Epidermal melanocyte (primary cell): ENCODE measurements around the gene TGDS.
A peak's percentile ranks its signal among the peaks of the same experiment; 100 is the strongest.
"Not testable (repeated sequence)": the region's sequence is repeated elsewhere in the genome, so short reads cannot be mapped to it uniquely, and the experiment has no call there.

ENCODE experiments used
- DNase-seq: peaks from one replicate; pipeline ENCODE4 v3.0.0; 2011; ENCODE audit warnings: low spot score; ENCODE audit not compliant: insufficient read length

Gene TGDS

DNA sequence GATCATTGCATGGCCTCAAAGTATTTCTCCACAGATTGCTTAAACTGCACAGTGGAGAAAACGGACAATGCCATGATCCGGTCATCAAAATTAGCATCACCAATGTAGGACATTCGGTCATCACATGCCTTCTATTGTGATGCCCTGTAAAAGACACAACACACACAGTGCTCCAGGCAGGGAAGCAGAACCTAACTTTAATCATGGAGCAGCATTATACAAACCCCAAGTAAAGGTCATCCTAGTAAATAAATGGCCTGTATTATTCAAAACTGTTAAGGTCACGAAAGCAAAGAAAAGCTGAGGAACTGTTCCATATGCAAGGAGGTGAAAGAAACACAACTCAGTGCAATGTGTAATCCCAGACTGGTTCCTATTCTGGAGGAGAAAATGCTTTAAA, 42.2 kb downstream of the TGDS start:
- no peak for DNase-seq

DNA sequence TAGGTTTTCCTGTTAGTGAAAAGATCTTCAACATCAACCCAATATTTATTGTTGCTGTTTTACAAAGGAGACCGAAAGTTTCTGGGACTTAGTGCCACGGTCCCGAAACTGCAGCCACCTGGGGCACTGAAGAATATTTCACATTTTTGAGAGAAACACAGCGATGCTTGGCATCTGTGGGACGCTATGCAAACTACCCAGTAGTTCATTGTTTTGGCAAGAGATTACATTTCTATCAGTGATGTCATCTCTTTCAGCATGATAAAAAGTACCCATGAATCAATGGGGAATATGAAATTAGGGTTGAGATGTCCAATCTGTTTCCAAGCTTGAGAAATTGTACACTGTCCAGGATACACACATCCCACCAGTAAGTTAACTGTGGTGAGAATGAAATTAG, 43.9 kb downstream of the TGDS start:
- DNase-seq: no peak

DNA sequence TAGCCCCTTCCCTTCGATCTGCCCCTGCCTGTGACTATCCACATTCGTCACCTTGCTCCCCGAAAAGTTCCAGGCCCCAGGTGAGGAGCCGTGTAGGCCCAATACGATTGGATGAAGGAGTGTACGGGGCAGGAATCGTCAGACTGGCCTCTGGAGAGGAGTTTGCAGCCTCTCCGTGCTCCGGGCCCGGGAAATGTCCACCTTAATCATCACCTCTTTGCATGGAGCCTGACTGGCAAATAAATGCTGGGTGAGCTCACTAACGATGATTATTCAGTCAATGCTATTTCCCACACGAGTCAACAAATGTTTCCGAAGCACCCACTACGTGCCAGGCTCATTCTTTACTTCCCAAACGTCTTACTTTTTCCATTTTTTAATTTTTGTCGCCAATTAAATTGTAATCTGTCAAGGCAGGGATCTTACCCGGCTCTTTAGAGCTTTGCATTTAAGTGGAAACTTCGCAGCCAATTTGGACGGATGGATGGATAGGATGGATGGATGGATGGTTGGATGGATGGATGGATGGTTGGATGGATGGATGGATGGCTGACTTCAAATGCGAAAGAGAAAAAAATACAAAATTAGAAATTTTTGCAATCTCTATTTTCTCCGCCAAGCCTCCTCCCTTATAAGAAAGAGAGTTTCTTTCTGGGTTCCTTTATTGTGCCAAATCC, 45.8 kb downstream of the TGDS start:
- peak; percentile 35 for DNase-seq

DNA sequence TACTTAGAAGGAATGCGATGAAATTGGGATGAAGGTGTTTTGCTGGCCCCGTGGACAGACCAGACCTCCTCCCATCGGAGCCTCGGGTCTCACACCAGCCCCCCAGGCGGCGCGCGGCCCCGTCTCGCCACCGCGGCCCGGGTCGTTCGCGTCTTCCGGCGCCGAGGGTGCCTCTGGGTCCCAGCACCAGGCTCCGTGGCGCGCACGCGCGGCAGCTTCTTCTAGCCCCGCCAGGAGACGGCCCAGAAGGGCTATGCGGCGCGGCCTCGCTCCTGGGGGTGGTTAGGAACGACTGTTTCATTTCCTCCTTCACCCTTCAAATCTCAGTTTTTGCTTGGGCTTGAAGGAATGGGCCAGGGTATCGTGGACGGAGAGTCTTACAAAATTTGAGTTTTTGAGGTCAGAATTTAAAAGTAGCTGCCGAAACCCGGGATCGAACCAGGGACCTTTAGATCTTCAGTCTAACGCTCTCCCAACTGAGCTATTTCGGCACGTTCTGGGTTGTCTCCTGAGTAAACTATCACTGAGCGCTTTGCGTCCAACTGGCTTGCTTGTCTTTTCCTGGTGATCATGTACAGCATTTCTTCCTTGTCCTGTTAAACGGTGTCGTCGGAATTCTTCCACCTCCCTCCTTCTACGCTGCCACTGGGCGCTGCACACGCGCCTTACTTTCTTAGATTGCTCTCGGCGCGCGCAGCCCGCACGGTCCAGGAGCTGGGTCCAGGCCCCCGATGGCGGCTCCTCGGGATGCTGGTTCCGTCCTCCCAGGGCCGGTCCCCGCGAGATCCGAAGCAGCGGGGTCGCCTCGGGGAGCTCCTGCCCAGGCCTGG, 46.5 kb downstream of the TGDS start:
- DNase-seq: peak; percentile 74

DNA sequence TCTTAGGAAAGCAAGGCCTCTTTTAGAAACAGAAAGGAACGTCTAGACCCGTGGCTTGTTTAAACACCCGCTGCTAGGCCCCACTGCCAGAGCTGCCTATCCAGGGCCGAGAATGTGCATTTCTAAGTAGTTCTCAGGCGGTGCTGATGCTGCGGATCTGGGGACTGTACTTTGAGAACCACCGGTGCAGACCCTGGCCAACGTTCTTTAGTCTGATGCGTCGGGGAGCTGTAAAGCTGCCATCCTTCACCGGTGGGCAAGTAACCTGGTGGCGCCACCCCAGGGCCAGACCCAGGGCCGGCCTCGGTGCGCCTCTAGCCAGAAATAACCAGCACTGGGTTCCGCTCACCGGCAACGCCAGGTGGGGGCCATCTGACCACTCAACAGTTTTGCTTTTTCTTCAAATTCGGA, 47.1 kb downstream of the TGDS start:
- no peak for DNase-seq

DNA sequence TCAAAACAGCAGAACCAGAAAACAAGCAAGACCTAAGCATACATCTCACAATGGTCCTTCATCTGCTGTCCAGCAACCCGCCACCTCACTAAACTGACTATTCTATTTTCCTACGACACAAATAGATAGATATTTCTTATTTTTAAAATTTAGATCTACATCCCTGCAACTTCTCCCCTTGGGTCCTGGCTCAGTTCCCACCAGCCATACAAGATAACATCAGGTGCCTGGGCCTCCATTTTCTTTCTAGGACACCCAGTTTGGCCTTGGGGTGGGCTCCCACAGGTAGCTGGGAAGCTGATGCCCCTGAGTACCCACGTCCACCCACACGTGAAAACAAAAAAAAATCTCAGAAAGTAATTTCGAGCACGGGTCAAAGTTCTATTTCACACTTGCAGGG, 47.6 kb downstream of the TGDS start:
- DNase-seq: no peak

DNA sequence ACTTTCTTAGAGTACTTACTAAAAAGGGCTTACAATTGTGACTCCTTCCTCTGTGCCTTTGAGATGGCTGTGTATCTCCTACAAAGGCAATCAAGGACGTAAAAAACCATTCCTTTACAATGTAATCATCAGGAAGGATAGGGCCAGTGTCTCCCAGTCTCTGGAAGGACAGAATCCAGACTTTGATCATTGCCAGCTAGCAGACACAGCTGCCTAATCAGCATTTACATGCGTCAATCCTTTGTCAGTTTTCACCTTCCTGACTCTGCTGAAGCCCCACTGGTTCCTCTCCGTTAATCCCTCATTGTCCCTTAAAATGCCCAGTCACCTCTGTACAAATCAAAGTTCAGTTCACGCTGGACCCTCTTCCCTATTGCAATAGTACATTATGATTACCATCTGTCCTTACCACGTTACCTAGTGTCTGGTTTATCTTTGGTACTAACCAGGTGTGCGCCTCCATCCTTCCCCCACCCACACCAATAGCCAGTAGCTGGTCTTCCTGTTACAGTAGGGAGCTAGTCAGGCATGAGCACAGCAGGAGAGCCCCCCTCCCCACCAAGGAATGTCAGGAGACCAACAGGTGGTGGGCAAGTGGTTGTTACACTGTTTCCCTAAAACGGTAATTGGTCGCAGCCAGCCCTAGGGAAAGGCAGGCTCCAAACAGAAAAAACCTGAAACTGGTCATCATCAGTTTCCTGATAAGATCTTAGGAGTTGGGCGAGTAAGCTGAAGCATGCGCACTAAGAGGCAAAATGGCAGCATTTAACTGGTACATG, 49.7 kb downstream of the TGDS start:
- no peak for DNase-seq

DNA sequence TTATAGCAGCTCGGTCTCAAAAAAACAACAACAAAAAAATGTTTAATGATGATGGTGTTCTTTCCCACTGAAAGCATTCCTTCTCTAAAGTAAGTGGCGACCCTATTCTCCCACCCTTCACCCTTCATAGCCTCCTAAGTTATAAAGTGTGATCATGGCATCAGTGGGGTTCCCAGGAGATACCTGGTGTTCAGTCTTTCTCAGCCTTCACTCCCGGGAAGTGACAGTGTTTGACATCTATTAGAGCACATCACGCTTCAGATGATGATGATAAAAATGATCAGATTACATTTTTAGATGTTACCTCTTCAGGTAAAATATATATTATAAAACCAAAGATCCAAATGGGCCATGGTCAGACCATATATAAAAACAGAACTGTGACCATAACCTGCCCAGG, 51.0 kb downstream of the TGDS start:
- no peak for DNase-seq

DNA sequence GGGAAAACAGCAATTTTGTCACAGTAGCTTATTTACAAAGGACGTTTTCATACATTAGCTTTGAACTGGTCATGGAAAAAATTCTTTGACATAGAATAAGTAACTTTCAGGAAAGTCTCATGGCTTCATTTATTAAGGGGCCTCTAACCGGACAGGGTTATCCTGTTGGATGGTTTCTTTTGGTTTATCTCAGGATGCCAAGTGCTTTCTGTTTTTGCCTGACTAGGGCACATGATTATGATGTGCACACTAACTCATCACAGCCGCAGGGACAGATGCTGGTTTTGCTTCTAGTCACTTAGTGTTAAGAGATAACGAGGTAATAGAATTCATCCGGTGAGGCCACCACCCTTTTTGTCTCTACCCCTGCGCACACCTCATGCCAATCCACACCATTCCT, 53.0 kb downstream of the TGDS start:
- DNase-seq: no peak

DNA sequence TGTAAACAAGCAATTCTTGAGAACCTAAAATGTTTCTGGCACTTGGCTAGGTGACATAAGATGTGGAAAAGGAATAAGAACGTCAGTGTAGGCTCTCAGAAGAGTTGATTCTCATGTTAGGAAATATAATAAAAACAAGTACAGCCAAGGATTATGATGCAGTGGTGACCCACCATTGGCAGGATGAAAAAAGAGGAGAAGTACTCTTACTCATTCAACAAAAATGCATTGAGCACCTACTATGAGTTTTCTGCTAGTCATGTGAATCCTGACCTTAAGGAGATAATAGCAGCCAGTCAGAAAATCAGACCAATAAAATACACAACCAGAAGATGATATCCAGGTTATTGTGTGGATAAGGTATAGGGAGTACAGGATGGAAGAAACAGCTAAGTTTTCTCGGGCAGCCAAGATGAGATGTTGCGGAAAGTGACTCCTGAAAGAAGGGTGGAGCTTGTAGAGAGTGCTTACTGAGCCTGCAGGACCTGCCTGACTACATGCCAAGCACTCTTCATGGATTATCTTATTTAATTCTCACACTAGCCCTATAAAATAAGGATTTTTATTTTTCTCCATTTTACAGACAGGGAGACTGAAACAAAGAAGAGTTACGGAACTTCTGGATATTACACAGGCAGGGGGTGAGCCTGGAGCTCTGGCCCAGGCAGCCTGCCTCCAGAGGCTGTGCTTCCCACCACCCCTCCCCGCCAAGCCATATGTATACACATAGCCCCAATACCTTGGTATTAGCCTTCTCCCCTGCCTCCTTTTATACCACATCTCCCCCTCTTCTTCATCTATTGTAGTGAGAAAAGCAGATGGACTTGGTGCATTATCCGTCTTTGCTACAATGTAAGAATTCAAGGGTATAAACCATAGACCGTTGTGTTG, 58.0 kb downstream of the TGDS start:
- DNase-seq: no peak

DNA sequence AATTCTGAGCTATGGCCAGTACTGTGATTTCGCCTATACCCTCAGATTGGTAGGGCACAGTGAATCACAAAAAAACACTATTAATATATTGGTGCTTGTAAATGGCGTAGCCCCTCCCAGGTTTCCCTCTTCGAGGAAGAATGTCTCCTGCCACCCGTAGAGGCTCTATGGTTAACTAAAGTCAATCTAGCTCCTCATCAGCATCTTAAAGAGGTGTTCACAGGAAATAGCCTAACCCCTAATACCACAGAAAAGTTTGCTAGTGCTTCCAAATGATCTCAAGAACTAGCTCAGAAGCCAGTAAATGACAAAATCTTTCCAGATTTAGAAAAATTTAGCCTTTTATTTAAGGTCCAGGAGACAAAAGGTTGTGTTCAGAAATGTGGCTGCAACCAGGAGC, 60.2 kb downstream of the TGDS start:
- no peak for DNase-seq

DNA sequence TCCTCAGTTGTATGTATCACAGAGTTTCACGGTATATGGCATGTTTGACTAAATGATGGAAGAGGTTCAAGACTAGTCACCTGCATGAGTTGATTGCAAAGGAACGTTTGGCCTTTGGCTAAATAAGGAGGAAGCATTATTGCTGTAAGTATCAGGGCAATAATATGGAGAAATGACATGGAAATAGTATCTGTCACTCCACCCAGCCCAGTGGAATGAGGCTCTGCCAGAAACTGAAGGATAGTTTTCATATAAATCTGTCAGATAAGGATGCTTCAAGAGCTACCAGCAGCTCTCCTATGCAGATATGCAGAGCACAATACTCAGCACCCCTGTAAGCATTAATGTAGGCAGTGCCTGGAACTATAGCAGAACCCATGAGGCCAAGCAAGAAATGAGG, 60.7 kb downstream of the TGDS start:
- DNase-seq: no peak

DNA sequence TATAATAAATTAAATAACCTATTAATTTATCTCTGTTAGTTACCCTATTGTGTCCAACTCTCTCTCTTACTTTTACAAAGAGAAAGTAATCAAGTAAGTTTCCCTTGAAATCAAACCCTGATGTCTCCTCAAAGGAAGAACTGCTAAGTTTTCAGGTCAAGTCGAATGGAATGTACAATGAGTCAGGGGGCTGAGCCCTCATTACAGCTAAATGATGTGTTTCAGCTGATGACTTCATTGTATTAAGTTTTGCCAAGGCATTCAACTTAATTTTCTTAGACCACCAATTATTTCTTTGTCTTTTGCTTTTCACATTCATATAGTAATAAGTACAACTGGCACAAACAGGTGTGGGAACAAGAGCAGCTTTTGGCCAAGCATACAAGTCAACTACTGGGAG, 61.8 kb downstream of the TGDS start:
- no peak for DNase-seq

DNA sequence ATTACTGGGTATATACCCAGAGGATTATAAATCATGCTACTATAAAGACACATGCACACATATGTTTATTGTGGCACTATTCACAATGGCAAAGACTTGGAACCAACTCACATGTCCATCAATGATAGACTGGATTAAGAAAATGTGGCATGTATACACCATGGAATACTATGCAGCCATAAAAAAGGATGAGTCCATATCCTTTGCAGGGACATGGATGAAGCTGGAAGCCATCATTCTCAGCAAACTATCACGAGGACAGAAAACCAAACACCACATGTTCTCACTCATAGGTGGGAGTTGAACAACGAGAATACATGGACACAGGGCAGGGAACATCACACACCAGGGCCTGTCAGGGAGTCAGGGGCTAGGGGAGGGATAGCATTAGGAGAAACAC, 63.7 kb downstream of the TGDS start:
- DNase-seq: not testable (repeated sequence)

DNA sequence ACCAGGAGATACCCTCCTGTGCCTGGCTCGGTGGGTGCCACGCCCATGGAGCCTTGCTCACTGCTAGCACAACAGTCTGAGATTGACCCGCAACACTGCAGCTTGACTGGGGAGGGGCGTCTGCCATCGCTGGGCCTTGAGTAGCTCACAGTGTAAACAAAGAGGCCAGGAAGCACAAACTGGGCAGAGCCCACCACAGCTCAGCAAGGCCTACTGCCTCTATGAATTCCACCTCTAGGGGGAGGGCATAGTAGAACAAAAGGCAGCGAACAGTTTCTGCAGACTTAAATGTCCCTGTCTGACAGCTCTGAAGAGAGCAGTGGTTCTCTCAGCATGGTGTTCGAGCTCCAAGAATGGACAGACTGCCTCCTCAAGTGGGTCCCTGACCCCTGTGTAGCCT, 69.0 kb downstream of the TGDS start:
- DNase-seq: not testable (repeated sequence)

DNA sequence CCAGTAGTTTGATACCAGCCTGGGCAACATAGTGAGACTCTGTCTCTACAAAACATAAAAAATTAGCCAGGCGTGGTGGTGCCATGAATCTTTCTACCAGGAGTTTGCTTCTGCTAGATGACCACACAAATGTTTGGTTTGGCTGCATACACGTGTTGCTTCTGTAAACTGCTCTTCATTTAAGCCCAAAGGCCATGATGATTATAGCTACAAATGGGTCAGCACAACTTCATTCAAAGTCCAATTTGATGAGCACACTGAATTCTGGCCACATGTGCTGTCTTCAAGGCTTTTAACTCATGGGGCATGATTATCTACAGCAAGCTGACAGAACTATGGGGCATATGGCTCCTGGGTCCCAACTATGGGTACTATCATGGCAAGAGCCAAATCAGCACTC, 70.2 kb downstream of the TGDS start:
- no peak for DNase-seq

DNA sequence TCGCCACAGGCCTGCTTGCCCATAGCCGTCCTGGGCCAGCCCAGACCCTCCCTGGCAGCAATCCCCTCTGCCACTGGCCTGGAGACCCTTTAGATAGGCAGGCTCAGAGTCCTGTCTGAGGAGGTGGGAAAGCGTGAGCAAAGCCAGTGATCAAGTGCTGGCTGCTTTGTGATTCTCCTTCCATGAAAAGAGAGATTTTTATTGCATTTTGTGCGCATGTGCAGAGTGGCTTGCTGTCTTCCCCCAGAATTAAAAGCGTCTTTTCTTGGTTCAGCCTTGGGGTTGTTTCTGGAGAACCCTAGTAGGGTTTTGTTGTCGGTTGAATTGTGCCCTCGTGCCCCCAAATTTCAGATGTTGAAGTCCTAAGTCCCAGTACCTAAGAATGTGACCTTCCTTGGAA, 71.5 kb downstream of the TGDS start:
- no peak for DNase-seq
